ENCODE measurements around the gene TNS2.

TNS2 gene

DNA sequence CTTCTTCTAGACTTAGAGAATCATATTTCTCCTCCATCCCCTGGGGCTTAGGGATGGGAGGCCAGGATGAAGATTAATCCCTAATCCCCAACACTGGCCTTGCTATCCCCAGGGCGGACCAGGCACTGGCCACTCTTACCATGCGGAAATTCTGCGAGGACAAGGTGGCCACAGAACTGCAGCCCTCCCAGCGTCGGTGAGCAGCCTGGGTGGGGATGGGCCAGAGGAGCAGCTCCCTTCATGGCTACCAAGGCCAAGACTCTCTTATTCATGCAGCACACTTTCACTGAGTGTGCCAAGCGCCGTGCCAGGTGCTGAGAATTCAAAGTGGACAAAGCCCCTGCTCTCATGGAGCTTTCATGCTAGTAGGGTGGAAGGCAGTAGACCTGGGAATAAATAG is 7.0 kb downstream of the TNS2 start:
- DNase-seq (ENCODE audit: low read depth), result no peak

DNA sequence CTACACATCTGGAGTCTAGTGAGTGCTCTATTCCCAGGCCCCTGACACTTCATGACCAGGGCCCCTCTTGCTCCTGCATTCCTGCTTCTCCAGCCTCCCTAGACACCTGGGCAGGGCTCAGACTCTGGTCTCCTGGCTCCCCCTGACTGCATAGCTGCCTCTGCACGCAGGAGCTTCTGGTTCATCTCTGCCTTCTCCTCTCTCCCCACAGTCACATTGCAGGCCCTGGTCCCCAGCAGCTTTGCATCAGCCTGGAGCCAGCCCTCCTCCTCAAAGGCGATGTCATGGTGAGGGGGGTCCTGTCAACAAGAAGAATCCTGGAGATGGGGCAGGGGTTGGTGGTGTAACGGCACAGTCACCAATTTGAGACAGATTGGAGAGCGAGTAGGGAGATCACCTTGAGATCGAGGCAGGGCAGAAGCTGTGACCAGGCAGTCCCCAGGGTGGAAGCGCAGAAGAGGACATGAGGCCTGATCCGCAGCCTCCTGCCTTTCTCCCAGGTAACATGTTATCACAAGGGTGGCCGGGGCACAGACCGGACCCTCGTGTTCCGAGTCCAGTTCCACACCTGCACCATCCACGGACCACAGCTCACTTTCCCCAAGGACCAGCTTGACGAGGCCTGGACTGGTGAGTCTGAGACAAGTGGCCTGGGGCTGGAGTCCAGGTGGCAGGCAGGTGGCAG is 8.1 kb downstream of the TNS2 start:
- DNase-seq (ENCODE audit: low read depth), result no peak

DNA sequence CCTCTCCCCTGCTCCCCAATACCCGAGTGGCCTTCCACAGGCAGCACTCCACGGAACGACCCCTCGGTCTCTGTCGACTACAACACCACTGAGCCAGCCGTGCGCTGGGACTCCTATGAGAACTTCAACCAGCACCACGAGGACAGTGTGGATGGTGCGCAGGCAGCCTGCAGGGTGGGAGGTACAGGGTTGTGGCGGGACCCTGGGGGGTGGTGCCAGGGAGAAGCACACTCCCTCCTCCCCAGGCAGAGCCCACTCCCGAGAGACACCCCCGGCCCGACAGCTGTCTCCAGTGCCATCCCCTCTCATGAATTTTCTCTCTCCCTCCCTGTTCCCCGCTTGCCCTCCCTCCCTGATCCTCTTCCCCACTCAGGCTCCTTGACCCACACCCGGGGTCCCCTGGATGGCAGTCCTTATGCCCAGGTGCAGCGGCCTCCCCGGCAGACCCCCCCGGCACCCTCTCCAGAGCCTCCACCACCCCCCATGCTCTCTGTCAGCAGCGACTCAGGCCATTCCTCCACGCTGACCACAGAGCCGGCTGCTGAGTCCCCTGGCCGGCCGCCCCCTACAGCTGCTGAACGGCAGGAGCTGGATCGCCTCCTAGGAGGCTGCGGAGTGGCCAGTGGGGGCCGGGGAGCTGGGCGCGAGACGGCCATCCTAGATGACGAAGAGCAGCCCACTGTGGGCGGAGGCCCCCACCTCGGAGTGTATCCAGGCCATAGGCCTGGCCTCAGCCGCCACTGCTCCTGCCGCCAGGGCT is 9.0 kb downstream of the TNS2 start:
- DNase-seq (ENCODE audit: low read depth), result no peak

DNA sequence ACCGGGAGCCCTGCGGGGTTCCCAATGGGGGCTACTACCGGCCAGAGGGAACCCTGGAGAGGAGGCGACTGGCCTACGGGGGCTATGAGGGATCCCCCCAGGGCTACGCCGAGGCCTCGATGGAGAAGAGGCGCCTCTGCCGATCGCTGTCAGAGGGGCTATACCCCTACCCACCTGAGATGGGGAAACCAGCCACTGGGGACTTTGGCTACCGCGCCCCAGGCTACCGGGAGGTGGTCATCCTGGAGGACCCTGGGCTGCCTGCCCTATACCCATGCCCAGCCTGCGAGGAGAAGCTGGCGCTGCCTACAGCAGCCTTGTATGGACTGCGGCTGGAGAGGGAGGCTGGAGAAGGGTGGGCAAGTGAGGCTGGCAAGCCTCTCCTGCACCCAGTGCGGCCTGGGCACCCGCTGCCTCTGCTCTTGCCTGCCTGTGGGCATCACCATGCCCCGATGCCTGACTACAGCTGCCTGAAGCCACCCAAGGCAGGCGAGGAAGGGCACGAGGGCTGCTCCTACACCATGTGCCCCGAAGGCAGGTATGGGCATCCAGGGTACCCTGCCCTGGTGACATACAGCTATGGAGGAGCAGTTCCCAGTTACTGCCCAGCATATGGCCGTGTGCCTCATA is 9.7 kb downstream of the TNS2 start:
- no peak for DNase-seq (ENCODE audit: low read depth)

DNA sequence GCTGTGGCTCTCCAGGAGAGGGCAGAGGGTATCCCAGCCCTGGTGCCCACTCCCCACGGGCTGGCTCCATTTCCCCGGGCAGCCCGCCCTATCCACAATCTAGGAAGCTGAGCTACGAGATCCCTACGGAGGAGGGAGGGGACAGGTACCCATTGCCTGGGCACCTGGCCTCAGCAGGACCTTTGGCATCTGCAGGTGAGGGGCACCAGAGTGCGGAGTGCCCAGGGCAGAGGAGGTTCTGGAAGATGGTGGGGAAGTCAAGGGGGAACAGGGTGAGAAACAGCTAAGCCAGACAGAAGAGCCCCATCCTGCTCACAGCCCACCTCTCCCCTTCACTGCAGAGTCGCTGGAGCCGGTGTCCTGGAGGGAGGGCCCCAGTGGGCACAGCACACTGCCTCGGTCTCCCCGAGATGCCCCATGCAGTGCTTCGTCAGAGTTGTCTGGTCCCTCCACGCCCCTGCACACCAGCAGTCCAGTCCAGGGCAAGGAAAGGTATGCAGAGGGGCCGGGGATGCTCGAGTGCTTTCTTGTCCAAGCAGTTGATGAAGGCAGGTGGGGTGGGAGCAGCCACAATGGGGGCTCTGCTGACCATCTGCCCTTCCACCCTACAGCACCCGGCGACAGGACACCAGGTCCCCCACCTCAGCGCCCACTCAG is 10.3 kb downstream of the TNS2 start:
- no peak for DNase-seq (ENCODE audit: low read depth)

DNA sequence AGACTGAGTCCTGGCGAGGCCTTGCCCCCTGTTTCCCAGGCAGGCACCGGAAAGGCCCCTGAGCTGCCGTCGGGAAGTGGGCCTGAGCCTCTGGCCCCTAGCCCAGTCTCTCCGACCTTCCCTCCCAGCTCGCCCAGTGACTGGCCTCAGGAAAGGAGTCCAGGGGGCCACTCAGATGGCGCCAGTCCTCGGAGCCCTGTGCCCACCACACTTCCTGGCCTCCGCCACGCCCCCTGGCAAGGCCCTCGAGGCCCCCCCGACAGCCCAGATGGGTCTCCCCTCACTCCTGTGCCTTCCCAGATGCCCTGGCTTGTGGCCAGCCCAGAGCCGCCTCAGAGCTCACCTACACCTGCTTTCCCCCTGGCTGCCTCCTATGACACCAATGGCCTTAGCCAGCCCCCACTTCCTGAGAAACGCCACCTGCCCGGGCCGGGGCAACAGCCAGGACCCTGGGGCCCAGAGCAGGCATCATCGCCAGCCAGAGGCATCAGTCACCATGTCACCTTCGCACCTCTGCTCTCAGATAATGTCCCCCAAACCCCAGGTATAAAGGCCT is 10.9 kb downstream of the TNS2 start:
- DNase-seq (ENCODE audit: low read depth), result no peak

DNA sequence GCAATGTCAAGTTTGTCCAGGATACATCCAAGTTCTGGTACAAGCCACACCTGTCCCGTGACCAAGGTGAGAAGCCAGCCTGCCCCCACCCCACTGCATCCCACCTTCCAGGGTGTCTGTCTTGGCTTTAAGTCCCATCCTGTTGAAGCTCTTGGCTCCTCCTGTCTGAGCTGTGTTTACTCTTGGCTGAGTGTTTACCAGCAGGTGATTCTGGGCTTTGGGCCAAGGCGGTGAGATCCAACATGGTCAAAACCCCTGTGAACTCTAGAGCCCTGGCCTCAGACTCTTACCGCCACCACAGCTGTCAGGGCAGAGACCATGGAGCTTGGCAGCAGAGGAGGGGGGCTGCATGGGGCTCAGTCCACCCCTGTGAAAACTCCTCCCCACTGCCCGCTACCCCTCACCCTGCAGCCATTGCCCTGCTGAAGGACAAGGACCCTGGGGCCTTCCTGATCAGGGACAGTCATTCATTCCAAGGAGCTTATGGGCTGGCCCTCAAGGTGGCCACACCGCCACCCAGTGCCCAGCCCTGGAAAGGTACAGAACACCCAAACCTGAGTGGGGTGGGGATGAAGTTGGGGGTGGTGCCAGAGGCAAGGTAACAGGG is 11.6 kb downstream of the TNS2 start:
- no peak for DNase-seq (ENCODE audit: low read depth)

- no peak for DNase-seq (ENCODE audit: low read depth)
Observed at GRCh38 chr12:53062011-53062961, 12.4 kb downstream of the TNS2 start.

- DNase-seq (ENCODE audit: low read depth), result no peak
Observed at GRCh38 chr12:53062977-53063707, 13.3 kb downstream of the TNS2 start.

- no peak for DNase-seq (ENCODE audit: low read depth)
Observed at GRCh38 chr12:53063708-53064612, 14.1 kb downstream of the TNS2 start.

DNA sequence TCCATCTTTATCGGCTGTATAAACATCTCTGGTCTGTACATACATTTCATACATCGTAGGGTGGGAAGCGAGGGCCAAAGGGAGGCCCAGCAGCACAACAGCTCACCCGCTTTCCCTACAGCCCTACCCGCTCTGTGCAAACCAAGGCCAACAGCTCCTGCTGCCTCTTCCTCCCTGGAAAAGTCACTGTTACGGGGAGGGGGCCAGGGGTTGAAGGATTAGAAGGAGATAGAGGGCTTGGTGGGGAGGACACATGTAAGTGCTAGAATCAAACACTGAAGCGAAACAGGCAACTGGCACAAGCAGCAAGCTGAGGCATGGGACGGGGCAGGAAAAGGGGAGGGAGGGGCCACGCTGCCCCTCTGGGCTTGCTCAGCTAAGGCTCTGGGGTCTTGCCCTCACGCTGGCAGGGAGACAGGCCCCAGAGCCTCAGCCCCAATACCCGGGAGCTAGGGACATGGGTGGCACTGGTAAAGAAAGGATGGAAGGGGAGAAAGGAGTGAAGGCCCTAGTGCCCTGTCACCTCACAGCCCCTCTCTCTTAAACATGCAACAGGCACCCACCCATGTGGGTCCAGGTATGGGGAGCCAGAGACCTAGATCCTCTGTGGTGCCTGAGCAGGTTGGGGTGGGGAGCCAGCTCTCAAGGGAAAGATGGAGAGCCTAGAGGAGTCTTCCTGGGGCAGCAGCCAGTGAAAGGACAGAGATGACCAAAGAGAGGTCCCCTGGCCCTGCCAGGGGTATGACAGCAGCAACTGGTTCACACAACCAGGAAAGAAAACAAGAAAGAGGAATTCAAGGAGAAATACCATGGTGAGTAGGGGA is 15.0 kb downstream of the TNS2 start:
- no peak for DNase-seq (ENCODE audit: low read depth)

GRCh38 chr12:53065470-53065869 is 15.6 kb downstream of the TNS2 start:
- no peak for DNase-seq (ENCODE audit: low read depth)

DNA sequence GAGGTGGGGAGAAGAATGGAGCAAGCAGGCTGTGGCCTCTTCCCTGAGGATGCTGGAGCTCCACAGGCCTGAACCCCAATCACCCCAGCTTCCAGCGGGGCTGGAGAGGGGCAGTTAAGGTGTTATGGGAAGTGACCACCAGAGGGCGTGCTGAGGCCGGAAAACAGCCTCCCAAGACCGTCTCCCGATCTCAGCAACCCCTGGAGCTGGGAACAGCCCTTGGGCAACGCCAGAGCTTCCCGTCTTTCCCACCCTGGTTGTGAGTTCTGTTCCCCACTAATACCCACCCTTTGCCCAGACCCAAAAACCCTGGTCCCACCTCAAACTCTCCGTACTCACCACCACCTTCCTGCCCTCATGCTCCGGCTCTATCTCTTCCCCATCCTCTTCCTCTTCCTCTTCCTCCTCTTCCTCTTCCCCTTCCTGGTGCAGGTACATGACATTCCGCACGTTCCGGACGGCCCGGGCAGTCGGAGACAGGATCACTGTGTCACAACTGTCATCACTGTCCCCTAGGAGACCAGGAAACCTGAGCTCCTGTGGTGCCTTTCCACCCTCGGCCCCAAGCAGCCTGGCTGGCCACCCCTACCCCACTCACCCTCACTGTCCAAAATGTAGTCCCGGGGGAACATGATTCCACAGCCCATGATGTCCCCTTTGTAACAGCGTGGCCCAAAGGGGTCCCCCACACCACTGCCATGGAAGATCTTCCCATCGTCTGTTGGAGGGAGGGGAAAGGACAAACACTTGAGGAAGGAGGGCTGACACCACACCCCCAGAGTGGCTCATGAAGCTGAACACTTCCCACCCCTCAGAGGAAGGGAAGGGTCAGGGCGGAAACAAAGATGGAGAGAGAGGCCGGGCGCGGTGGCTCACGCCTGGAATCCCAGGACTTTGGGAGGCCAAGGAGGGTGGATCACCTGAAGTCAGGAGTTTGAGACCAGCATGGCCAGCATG is 16.4 kb downstream of the TNS2 start:
- peak; percentile 37 for DNase-seq (ENCODE audit: low read depth)

- no peak for DNase-seq (ENCODE audit: low read depth)
Observed at GRCh38 chr12:53067074-53067992, 17.5 kb downstream of the TNS2 start.

DNA sequence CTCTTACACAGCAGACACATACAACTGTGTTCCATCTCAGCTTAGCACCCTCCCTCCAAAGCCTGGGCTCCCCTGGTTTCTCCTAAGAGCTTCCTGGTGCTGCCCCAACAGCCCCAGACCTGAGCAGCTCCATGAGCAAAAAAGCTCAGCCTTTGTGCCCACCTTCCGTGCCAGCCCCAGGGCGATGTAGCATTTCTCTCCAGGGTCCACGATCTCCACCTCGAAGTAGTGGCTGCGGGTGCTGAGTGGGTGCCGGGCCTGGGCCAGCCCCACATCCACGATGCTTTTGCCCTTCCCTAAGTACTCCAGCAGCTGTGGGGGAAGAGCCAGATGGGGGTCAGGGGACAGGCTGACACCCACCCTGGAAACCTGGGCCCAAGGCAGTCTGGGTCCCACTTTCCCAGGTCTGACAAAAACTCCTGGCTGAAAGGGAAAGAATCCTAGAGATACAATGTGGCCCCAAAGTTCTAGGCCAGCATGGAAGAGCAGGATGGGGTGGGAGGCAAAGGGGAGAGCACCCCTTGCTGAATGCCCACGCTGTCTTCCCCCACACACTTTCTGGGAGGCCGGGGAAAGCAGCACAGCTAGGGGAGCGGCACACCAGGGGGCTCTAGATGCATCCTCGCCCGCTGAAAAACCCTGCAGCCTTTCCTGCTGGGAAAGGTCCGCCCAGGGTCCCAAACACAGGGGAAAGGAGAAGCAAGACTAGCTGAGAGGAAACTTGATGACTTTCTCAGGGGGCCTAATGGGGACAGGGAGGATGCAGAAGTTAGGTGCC is 18.3 kb downstream of the TNS2 start:
- DNase-seq (ENCODE audit: low read depth), result no peak

Measured in activated T-helper 1 cell treated with Interleukin-2 at 50 U/mL for 16 hours (primary cell).